PC-3 (cell line): Measurements from ENCODE around the gene SH3RF3. TPM values are rescaled to one million over a fixed set of nuclear protein-coding genes. Genes with fewer than 3 reads are reported as not detected.
A peak's percentile ranks its signal among the peaks of the same experiment; 100 is the strongest.

Experiments used
- ATAC-seq: fragments of 200-7000 bp; cut with Tn5 transposase; 2 replicates; pipeline ENCODE4 v1.9.1; 2020; ENCODE audit warnings: mild to moderate bottlenecking, moderate library complexity
- BruUV-seq: library from RNA; stranded (reverse); fragments of 400-500 nt; replicated peaks from 2 replicates; lab custom pipeline; 2021; lab: Mats Ljungman, UMichigan
- CTCF ChIA-PET: fragments of 300-600 bp; sonication (Branson Sonifier 250); formaldehyde crosslinking; loops from one replicate; lab custom pipeline; 2022; ENCODE audit warnings: antibody characterized with exemption; lab: Charles Lee
- POLR2A ChIA-PET: fragments of 300-600 bp; sonication (Branson Sonifier 250); formaldehyde crosslinking; loops from one replicate; lab custom pipeline; 2022; ENCODE audit warnings: antibody characterized with exemption; ENCODE audit not compliant: unreplicated experiment; lab: Charles Lee
- DNase-seq: peaks from one replicate; pipeline ENCODE4 v3.0.0-alpha.2; 2015
- H2AFZ ChIP-seq: fragments of 300-600 bp; sonication (generic); 2 replicates; pipeline ENCODE4 v1.6.0; 2016; ENCODE audit warnings: antibody characterized with exemption, low read length
- H3F3A ChIP-seq: fragments of 300-600 bp; sonication (generic); one replicate; pipeline ENCODE4 v1.6.0; 2017; ENCODE audit warnings: antibody characterized with exemption, low read length, control low read depth, mild to moderate bottlenecking; ENCODE audit not compliant: unreplicated experiment
- H3K27ac ChIP-seq: fragments of 300-600 bp; sonication (generic); 2 replicates; pipeline ENCODE4 v1.5.1; 2016; ENCODE audit warnings: mild to moderate bottlenecking, low read length
- H3K27me3 ChIP-seq: fragments of 300-600 bp; sonication (generic); 2 replicates; pipeline ENCODE4 v1.6.1; 2016; ENCODE audit warnings: low read length, mixed read lengths
- H3K36me3 ChIP-seq: fragments of 300-600 bp; sonication (generic); 2 replicates; pipeline ENCODE4 v1.6.1; 2016; ENCODE audit warnings: low read depth, mixed run types, low read length, mixed read lengths
- H3K4me1 ChIP-seq: fragments of 300-600 bp; sonication (generic); 2 replicates; pipeline ENCODE4 v1.5.1; 2016; ENCODE audit warnings: low read length; ENCODE audit not compliant: insufficient read depth
- H3K4me2 ChIP-seq: fragments of 300-600 bp; sonication (generic); 2 replicates; pipeline ENCODE4 v1.6.0; 2016; ENCODE audit warnings: low read length
- H3K4me3 ChIP-seq: fragments of 300-600 bp; sonication (generic); 2 replicates; pipeline ENCODE4 v1.5.1; 2016; ENCODE audit warnings: mild to moderate bottlenecking, low read length, mixed read lengths
- H3K79me2 ChIP-seq: fragments of 300-600 bp; sonication (generic); 2 replicates; pipeline ENCODE4 v1.6.1; 2017; ENCODE audit warnings: low read length, mixed read lengths
- H3K9ac ChIP-seq: fragments of 300-600 bp; sonication (generic); 2 replicates; pipeline ENCODE4 v1.6.0; 2016; ENCODE audit warnings: mild to moderate bottlenecking, low read length
- H3K9me2 ChIP-seq: fragments of 300-600 bp; sonication (generic); replicated peaks from 2 replicates; pipeline ENCODE4 v1.6.1; 2016; ENCODE audit warnings: mixed run types, low read length, mixed read lengths
- H3K9me3 ChIP-seq: fragments of 300-600 bp; sonication (generic); 2 replicates; pipeline ENCODE4 v1.6.1; 2016; ENCODE audit warnings: low read length, mixed read lengths
- H4K20me1 ChIP-seq: fragments of 300-600 bp; sonication (generic); 2 replicates; pipeline ENCODE4 v1.6.1; 2016; ENCODE audit warnings: low read length, mixed read lengths
- EZH2 ChIP-seq: fragments of 300-600 bp; sonication (generic); IDR thresholded peaks from one replicate; pipeline ENCODE4 v1.6.1; 2017; ENCODE audit warnings: antibody characterized with exemption, mild to moderate bottlenecking, low read length; ENCODE audit not compliant: unreplicated experiment
- EZH2phosphoT487 ChIP-seq: fragments of 300-600 bp; sonication (generic); IDR thresholded peaks from 2 replicates; pipeline ENCODE4 v1.6.1; 2018; ENCODE audit warnings: mild to moderate bottlenecking, antibody characterized with exemption, low read length, borderline replicate concordance
- intact Hi-C: fragments of 100-400 bp; cut with micrococcal nuclease; formaldehyde crosslinking; loops from 2 replicates; pipeline ENCODE4 v1.9.0; 2023
- total RNA-seq: library from RNA; depleted of rRNA; stranded (reverse); fragments of >200 nt; gene quantifications from 2 replicates; pipeline ENCODE4 v1.2.3, GENCODE V29; 2014
- TF ChIP-seq, protein P1 (sequence below): fragments of 300-600 bp; sonication (generic); conservative IDR thresholded peaks from 2 replicates; pipeline ENCODE4 v1.5.1; 2017; ENCODE audit warnings: antibody characterized with exemption, low read depth, mild to moderate bottlenecking, low read length

The SH3RF3 gene
- total RNA-seq, 1 experiment from 2014 or later = 11.7 TPM

DNA sequence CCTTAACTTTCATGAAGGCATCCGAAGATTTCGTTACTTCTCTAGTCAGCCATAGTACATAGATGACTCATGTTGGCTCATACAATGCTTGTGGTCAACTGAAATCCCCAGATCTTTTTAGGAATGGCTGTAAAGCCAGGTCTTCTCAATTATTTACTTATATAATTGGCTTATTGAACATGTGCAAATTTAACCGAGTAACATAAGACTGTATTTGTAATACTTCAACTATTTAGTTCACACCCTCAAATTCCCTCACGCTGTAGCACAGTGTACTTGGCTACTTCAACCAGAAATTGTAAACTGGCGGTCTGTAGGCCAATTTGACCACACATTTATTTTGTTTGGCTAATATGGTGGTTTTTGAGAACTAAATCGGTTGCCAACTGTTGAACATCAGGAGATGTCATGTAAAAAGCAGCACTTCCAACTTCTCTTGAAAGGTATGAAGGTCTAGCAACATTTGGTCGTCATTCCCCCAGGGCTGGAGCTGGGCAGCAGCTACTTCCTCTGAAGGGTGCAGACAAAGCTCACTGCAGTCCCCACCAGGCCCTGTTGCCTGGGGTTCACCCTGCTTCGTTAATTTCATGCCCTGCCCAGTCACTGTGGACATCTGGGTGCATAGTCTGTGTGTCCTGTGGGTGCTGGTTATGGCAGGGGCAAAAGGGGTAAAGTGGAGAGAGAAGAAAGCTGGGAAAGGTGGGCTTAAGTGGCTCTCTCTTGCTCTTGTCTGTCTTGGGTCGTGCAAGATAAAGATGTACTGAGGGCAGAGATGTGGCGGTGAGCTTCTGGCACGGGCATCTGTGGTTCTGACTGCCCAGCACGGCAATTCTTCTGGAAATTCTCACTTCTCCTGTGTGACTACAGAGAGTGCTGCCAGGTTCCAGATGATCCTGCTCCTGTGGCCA, 3.2 kb upstream of the SH3RF3 start:
- H3K4me3 ChIP-seq = peak overlapping the region; percentile 57
- H3K9me2 ChIP-seq = no peaks in the 10 kb centered on the region
- peak overlapping the region; percentile 59 for H3K9ac ChIP-seq
- no peaks in the 10 kb centered on the region for H3K27me3 ChIP-seq
- H3K79me2 ChIP-seq = peaks cover 26% of the 10 kb centered on the region
- BruUV-seq = TSS peak; percentile 39
- no peaks in the 10 kb centered on the region for H3K9me3 ChIP-seq
- CTCF ChIA-PET = interaction anchor here (0.6 kb wide), 2 partner anchors 168 to 408 kb away, joined by 3 read pairs; no protein-coding TSS in a partner anchor
- peak overlapping the region; percentile 83 for H3K4me2 ChIP-seq
- peaks cover 33% of the 10 kb centered on the region for H3K4me1 ChIP-seq
- TF ChIP-seq EZH2 (no peak), EZH2phosphoT487 (no peak)
- TF ChIP-seq, protein P1, sequence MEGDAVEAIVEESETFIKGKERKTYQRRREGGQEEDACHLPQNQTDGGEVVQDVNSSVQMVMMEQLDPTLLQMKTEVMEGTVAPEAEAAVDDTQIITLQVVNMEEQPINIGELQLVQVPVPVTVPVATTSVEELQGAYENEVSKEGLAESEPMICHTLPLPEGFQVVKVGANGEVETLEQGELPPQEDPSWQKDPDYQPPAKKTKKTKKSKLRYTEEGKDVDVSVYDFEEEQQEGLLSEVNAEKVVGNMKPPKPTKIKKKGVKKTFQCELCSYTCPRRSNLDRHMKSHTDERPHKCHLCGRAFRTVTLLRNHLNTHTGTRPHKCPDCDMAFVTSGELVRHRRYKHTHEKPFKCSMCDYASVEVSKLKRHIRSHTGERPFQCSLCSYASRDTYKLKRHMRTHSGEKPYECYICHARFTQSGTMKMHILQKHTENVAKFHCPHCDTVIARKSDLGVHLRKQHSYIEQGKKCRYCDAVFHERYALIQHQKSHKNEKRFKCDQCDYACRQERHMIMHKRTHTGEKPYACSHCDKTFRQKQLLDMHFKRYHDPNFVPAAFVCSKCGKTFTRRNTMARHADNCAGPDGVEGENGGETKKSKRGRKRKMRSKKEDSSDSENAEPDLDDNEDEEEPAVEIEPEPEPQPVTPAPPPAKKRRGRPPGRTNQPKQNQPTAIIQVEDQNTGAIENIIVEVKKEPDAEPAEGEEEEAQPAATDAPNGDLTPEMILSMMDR = no peak
- intact Hi-C loops = loop anchor here (2.0 to 10.0 kb wide), 3 partner anchors 201 to 271 kb away; no protein-coding TSS in a partner anchor
- H3K27ac ChIP-seq = peak overlapping the region; percentile 90
- POLR2A ChIA-PET = no interaction called here
- ATAC-seq (peak; percentile 48), DNase-seq (peak; percentile 95)
- H3K36me3 ChIP-seq = no peaks in the 10 kb centered on the region
- H4K20me1 ChIP-seq = peaks cover 9% of the 10 kb centered on the region; the same call in 1 of the 2 replicates
- peaks cover 9% of the 10 kb centered on the region for H3F3A ChIP-seq
- peak overlapping the region; percentile 68 for H2AFZ ChIP-seq

DNA sequence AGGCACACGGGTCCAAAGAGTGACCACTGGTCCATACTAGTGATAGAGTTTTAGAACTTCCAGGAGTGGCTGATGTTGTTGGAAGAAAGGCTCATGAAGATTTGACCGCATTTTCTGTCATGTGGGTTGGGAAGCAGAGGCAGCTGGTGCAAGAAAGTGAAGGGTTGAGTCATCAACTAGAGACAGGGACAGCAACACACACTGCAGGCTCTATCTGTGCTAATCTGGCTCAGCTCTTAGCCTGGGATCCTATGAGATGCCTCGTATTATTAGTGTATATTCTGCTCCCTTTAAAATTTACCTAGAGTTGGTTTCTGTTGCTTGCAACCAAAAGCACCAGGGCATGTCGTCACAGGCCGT, 2.5 kb upstream of the SH3RF3 start:
- H3K9me2 ChIP-seq = no peaks in the 10 kb centered on the region
- BruUV-seq = no TSS peak
- peak overlapping the region; percentile 90 for H3K27ac ChIP-seq
- no peaks in the 10 kb centered on the region for H3K36me3 ChIP-seq
- H3F3A ChIP-seq = peaks cover 9% of the 10 kb centered on the region
- peak; percentile 16 for ATAC-seq
- POLR2A ChIA-PET = no interaction called here
- intact Hi-C loops = loop anchor here (5.0 to 10.0 kb wide), 2 partner anchors 202 to 206 kb away; no protein-coding TSS in a partner anchor
- H2AFZ ChIP-seq = no peak overlapping the region
- TF ChIP-seq EZH2 (no peak), EZH2phosphoT487 (no peak)
- TF ChIP-seq, protein P1 = no peak
- peaks cover 15% of the 10 kb centered on the region for H4K20me1 ChIP-seq
- peak overlapping the region; percentile 38 for H3K9ac ChIP-seq
- CTCF ChIA-PET = interaction anchor here (0.6 kb wide), 1 partner anchor 407 kb away, joined by 3 read pairs; no protein-coding TSS in a partner anchor
- no peak overlapping the region for H3K4me3 ChIP-seq
- peak overlapping the region; percentile 83 for H3K4me2 ChIP-seq
- H3K27me3 ChIP-seq = no peaks in the 10 kb centered on the region
- DNase-seq = peak; percentile 66
- peaks cover 33% of the 10 kb centered on the region for H3K79me2 ChIP-seq
- peaks cover 32% of the 10 kb centered on the region for H3K4me1 ChIP-seq
- H3K9me3 ChIP-seq = no peaks in the 10 kb centered on the region
